ENCODE results near the gene MYO1B. TPM values are rescaled to one million over a fixed set of nuclear protein-coding genes. Genes with fewer than 3 reads are reported as not detected.
A peak's percentile ranks its signal among the peaks of the same experiment; 100 is the strongest.

Gene MYO1B
- total RNA-seq, 1 experiment from 2014 or later = 43.2 TPM

DNA sequence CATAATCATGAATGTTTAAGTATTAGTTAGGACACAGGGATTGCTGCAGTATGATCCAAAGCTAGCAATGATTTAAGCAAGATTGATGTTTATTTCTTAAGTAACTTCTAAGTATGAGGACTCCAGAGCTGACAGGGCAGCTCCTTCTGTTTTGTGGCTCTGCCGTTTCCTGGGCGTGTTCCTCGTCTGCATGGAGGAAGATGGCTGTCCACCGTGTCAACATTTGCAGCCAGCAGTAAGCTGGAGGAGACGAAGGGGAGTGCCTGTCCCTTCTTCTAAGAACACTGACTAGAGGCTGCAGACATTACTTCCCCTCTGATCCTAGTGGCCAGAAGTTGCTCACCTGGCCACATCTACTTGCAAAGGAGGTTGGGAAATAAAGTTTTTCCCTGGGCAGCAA lies 144.1 kb downstream of the MYO1B start:
- Histone ChIP-seq H4K91ac (ENCODE audit: insufficient read length, low read depth, low read length) (no peak overlapping the region), H3K79me1 (ENCODE audit: insufficient read depth, low read depth, low read length, poor library complexity, severe bottlenecking) (no peaks in the 10 kb centered on the region), H3K79me2 (ENCODE audit: insufficient read depth, low read length) (no peaks in the 10 kb centered on the region), H3K18ac (ENCODE audit: insufficient read length, low read depth, low read length) (no peak overlapping the region), H4K20me1 (ENCODE audit: control insufficient read depth, insufficient read depth, insufficient read length) (no peaks in the 10 kb centered on the region), H3K23me2 (ENCODE audit: insufficient read length, low read depth, low read length, poor library complexity, severe bottlenecking) (no peaks in the 10 kb centered on the region), H3K9ac (ENCODE audit: extremely low read depth, insufficient read length, low read length) (no peak overlapping the region), H4K8ac (replicated peaks; ENCODE audit: insufficient read length, low read depth, low read length) (no peak overlapping the region), H3K23ac (ENCODE audit: insufficient read length, low read depth, low read length) (no peak overlapping the region), H3K4me2 (ENCODE audit: insufficient read depth, insufficient read length, low read length) (no peak overlapping the region), H3K9me3 (ENCODE audit: control insufficient read depth, low read depth, low read length) (no peaks in the 10 kb centered on the region), H3K14ac (ENCODE audit: insufficient read depth, low read length) (no peak overlapping the region), H3K27ac (ENCODE audit: insufficient read length, low read depth, low read length) (no peak overlapping the region), H4K5ac (ENCODE audit: insufficient read length, low read depth, low read length) (no peak overlapping the region), H3K4ac (ENCODE audit: low read depth, low read length) (no peak overlapping the region), H2BK20ac (ENCODE audit: low read depth, low read length, poor library complexity, severe bottlenecking) (no peak overlapping the region), H2AK5ac (ENCODE audit: insufficient read length, low read length) (no peak overlapping the region), H2BK120ac (ENCODE audit: low read depth, low read length, poor library complexity, severe bottlenecking) (no peak overlapping the region), H2BK12ac (ENCODE audit: insufficient read length, low read depth, low read length) (no peak overlapping the region), H3K4me1 (ENCODE audit: insufficient read depth, low read length) (no peaks in the 10 kb centered on the region), H2BK5ac (ENCODE audit: insufficient read length, low read length) (no peak overlapping the region), H3K56ac (ENCODE audit: insufficient read length, low read depth, low read length) (no peak overlapping the region), H2AFZ (ENCODE audit: low read length) (no peak overlapping the region), H3T11ph (ENCODE audit: low read length) (no peak overlapping the region), H2BK15ac (ENCODE audit: low read depth, low read length) (no peak overlapping the region), H3K27me3 (ENCODE audit: insufficient read depth, low read length) (no peaks in the 10 kb centered on the region)
- TF ChIP-seq, protein P1, sequence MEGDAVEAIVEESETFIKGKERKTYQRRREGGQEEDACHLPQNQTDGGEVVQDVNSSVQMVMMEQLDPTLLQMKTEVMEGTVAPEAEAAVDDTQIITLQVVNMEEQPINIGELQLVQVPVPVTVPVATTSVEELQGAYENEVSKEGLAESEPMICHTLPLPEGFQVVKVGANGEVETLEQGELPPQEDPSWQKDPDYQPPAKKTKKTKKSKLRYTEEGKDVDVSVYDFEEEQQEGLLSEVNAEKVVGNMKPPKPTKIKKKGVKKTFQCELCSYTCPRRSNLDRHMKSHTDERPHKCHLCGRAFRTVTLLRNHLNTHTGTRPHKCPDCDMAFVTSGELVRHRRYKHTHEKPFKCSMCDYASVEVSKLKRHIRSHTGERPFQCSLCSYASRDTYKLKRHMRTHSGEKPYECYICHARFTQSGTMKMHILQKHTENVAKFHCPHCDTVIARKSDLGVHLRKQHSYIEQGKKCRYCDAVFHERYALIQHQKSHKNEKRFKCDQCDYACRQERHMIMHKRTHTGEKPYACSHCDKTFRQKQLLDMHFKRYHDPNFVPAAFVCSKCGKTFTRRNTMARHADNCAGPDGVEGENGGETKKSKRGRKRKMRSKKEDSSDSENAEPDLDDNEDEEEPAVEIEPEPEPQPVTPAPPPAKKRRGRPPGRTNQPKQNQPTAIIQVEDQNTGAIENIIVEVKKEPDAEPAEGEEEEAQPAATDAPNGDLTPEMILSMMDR (conservative IDR thresholded peaks at IDR 0.05) = no peak
- no peak overlapping the region for H3K4me3 Mint-ChIP-seq
- DNase-seq = no peak
- no peaks in the 10 kb centered on the region for H3K9me3 Mint-ChIP-seq
- WGBS (ENCODE audit: extremely low coverage, insufficient read length, low lambda C conversion rate) = no CpG with 5 or more reads among the region's 5 CpGs
- H3K27me3 Mint-ChIP-seq (ENCODE audit: low read depth) = no peaks in the 10 kb centered on the region
- peaks cover 33 to 76% (median 64%) of the 10 kb centered on the region in 3 experiments; a peak in 6 of 7 replicates for H3K36me3 Mint-ChIP-seq (ENCODE audit: insufficient read depth in 1 of 3, low read depth in 3 of 3)
- H3K27ac Mint-ChIP-seq = peak overlapping the region in 1 of 3 experiments; percentile 64; a peak in 1 of 7 replicates
- H3K4me1 Mint-ChIP-seq = no peaks in the 10 kb centered on the region

All from H9 (cell line).